K562 (cell line): ENCODE data around the gene KCNK7. TPM values are rescaled to one million over a fixed set of nuclear protein-coding genes. Genes with fewer than 3 reads are reported as not detected.

Experiments used
- ATAC-seq: fragments of 200-7000 bp; cut with Tn5 transposase; 3 replicates; pipeline ENCODE4 v1.9.1; 2020; ENCODE audit warnings: moderate library complexity
- BruUV-seq: library from RNA; stranded (reverse); fragments of 400-500 nt; replicated peaks from 2 replicates; lab custom pipeline; 2021; lab: Mats Ljungman, UMichigan
- CTCF ChIA-PET: fragments of 300-600 bp; formaldehyde crosslinking; extraction: SDS; loops from one replicate; lab custom pipeline; 2021; ENCODE audit warnings: low intra/inter-chr PET ratio; lab: Yijun Ruan, JAX
- POLR2A ChIA-PET: fragments of 300-600, 350-650 bp; sonication (Branson Sonifier 250); formaldehyde crosslinking; extraction: SDS; loops from one replicate; lab custom pipeline; 2021; ENCODE audit warnings: antibody characterized with exemption, inconsistent platforms; lab: Yijun Ruan, JAX
- DNase-seq, 4 experiments: peaks; one replicate each; pipeline versions ENCODE4 v3.0.0 to v3.0.0-alpha.2; 2011 to 2018; ENCODE audit warnings: low spot score in 3 of 4, mixed read lengths in 3 of 4; ENCODE audit errors: extremely low read depth in 1 of 4
- FAIRE-seq: peaks from 2 replicates; lab custom pipeline; 2011; peaks lifted over from hg19 to GRCh38; lab: Jason Lieb, UNC
- H2AFZ ChIP-seq: 2 replicates; pipeline ENCODE4 v1.6.0; 2011; ENCODE audit warnings: low read depth, low read length, control low read depth, inconsistent platforms
- H3K27ac ChIP-seq: fragments of 200-600 bp; 3 replicates; pipeline ENCODE4 v1.8.0; 2011; ENCODE audit warnings: low read depth, mild to moderate bottlenecking, control low read depth, inconsistent platforms, low read length, moderate library complexity, mixed read lengths; ENCODE audit errors: extremely low read depth
- H3K27me3 ChIP-seq, 2 experiments: fragments of 300-600 bp in 1 of 2; 2 replicates in 1 of 2; 3 replicates in 1 of 2; pipeline versions ENCODE4 v1.6.0 to v1.8.0; 2011; ENCODE audit warnings: inconsistent platforms in 2 of 2, low read length in 2 of 2, mild to moderate bottlenecking in 1 of 2, mixed read lengths in 1 of 2, moderate library complexity in 1 of 2; ENCODE audit not compliant: control insufficient read depth in 2 of 2, insufficient read depth in 2 of 2
- H3K36me3 ChIP-seq: fragments of 300-600 bp; 3 replicates; pipeline ENCODE4 v1.8.0; 2011; ENCODE audit warnings: mild to moderate bottlenecking, low read length, inconsistent platforms; ENCODE audit not compliant: control insufficient read depth, insufficient read depth
- H3K4me1 ChIP-seq, 2 experiments: fragments of 200-600 bp in 1 of 2; replicated peaks in 1 of 2; 2 replicates in 1 of 2; 3 replicates in 1 of 2; pipeline versions ENCODE4 v1.5.1 to v1.8.0; 2011; ENCODE audit warnings: inconsistent platforms in 2 of 2, low read length in 2 of 2, mild to moderate bottlenecking in 1 of 2, mixed read lengths in 1 of 2, moderate library complexity in 1 of 2; ENCODE audit not compliant: control insufficient read depth in 2 of 2, insufficient read depth in 2 of 2
- H3K4me2 ChIP-seq: 2 replicates; pipeline ENCODE4 v1.6.1; 2011; ENCODE audit warnings: low read length, control low read depth, inconsistent platforms, mixed read lengths; ENCODE audit not compliant: insufficient read depth
- H3K4me3 ChIP-seq: fragments of 200-600 bp; sonication (generic), shearing (Covaris generic); 2 replicates; pipeline ENCODE4 v1.5.1; 2016; ENCODE audit warnings: control low read depth, inconsistent platforms
- H3K79me2 ChIP-seq: fragments of 200-600 bp; 3 replicates; pipeline ENCODE4 v1.8.0; 2011; ENCODE audit warnings: low read length, inconsistent platforms; ENCODE audit not compliant: control insufficient read depth, insufficient read depth
- H3K9ac ChIP-seq, 2 experiments: 2 replicates each; pipeline versions ENCODE4 v1.6.0 to v1.6.1; 2011; ENCODE audit warnings: low read depth in 2 of 2, low read length in 2 of 2, control low read depth in 1 of 2, inconsistent platforms in 1 of 2, mild to moderate bottlenecking in 1 of 2, mixed read lengths in 1 of 2; ENCODE audit not compliant: insufficient read depth in 1 of 2
- H3K9me1 ChIP-seq: one replicate; pipeline ENCODE4 v1.6.0; 2011; ENCODE audit warnings: inconsistent platforms, mild to moderate bottlenecking, low read length, moderate library complexity; ENCODE audit not compliant: control insufficient read depth, insufficient read depth
- H3K9me3 ChIP-seq: replicated peaks from 2 replicates; pipeline ENCODE4 v1.5.1; 2011; ENCODE audit warnings: low read depth, low read length, inconsistent platforms; ENCODE audit not compliant: control insufficient read depth, insufficient read depth
- H4K20me1 ChIP-seq: replicated peaks from 2 replicates; pipeline ENCODE4 v1.6.1; 2011; ENCODE audit warnings: low read length, inconsistent platforms, mixed read lengths; ENCODE audit not compliant: control insufficient read depth, insufficient read depth
- ATF3 ChIP-seq, 2 experiments: fragments of 450-650 bp in 1 of 2; sonication (generic) in 1 of 2; formaldehyde crosslinking in 1 of 2; IDR thresholded peaks in 1 of 2; conservative IDR thresholded peaks in 1 of 2; 2 replicates each; pipeline versions ENCODE4 v1.6.1 to v1.8.1; 2016 to 2023; ENCODE audit warnings: mild to moderate bottlenecking in 2 of 2, moderate library complexity in 2 of 2, inconsistent platforms in 1 of 2, missing genetic modification reagents in 1 of 2
- EGR1 ChIP-seq: fragments of 450-650 bp; conservative IDR thresholded peaks from 2 replicates; pipeline ENCODE4 v1.6.1; 2017; ENCODE audit warnings: mild to moderate bottlenecking
- FOSL1 ChIP-seq: fragments of 200-800 bp; sonication (Bioruptor generic); conservative IDR thresholded peaks from 2 replicates; pipeline ENCODE4 v1.6.1; 2016; ENCODE audit warnings: missing genetic modification characterization, missing compliant biosample characterization
- GABPB2 ChIP-seq: fragments of 250-450 bp; sonication (Bioruptor Pico); conservative IDR thresholded peaks from 2 replicates; pipeline ENCODE4 v1.5.1; 2021; ENCODE audit warnings: mild to moderate bottlenecking
- HMG20B ChIP-seq: fragments of 250-450 bp; sonication (Bioruptor Pico); IDR thresholded peaks from 2 replicates; pipeline ENCODE4 v1.5.0; 2021; ENCODE audit warnings: mild to moderate bottlenecking
- TEAD4 ChIP-seq, 2 experiments: sonication (generic) in 1 of 2; formaldehyde crosslinking in 1 of 2; IDR thresholded peaks; 2 replicates each; pipeline versions ENCODE4 v1.6.1 to v1.8.0; 2012 to 2022; ENCODE audit warnings: borderline replicate concordance in 1 of 2, inconsistent platforms in 1 of 2, low read length in 1 of 2, mild to moderate bottlenecking in 1 of 2, missing genetic modification reagents in 1 of 2
- ZNF324 ChIP-seq: fragments of 250-450 bp; sonication (Bioruptor Pico); IDR thresholded peaks from 2 replicates; pipeline ENCODE4 v1.4.0; 2020; ENCODE audit warnings: mild to moderate bottlenecking
- ZNF395 ChIP-seq: fragments of 200-800 bp; sonication (Bioruptor generic); IDR thresholded peaks from 2 replicates; pipeline ENCODE4 v1.6.1; 2017; ENCODE audit warnings: missing genetic modification characterization, missing compliant biosample characterization
- WGBS: fragments of 100-300 bp; shearing (Covaris generic); methylation state at CpG from one replicate; pipeline ENCODE4 v1.1.6; 2016; ENCODE audit warnings: low coverage, mixed read lengths; ENCODE audit not compliant: insufficient coverage; ENCODE audit errors: missing lambda C conversion rate; 5-methylcytosine and 5-hydroxymethylcytosine counted together
- in situ Hi-C: fragments of 300-500 bp; cut with MboI; formaldehyde crosslinking; loops from 4 replicates; pipeline ENCODE4 v1.15.0; 2018; ENCODE audit warnings: inconsistent platforms, mixed read lengths
- intact Hi-C: fragments of 100-400 bp; cut with micrococcal nuclease; formaldehyde crosslinking; loops from 2 replicates; pipeline ENCODE4 v1.14.2; 2022
- polyA plus RNA-seq, 8 experiments: library from polyadenylated mRNA; depleted of rRNA in 4 of 8; stranded (reverse) in 5 of 8; unstranded in 3 of 8; fragments of >200 nt; fragmentation: Nextera tagmentation in 2 of 8; fragmentation: Illumina TruSeq in 1 of 8; extraction: Ambion mirVana in 2 of 8; extraction: Trizol in 1 of 8; gene quantifications; 2 replicates each; pipeline versions ENCODE4 v1.2.1 to v1.2.3, GENCODE V29; 2011 to 2014; ENCODE audit warnings: inconsistent platforms in 1 of 8, missing spikeins in 1 of 8
- total RNA-seq, 7 experiments: library from RNA; depleted of rRNA in 6 of 7; stranded (reverse); fragments of >200 nt in 6 of 7; fragmentation: Illumina TruSeq in 2 of 7; extraction: Trizol in 2 of 7; gene quantifications; 2 replicates each; pipeline versions ENCODE4 v1.2.1 to v1.2.3, GENCODE V29; 2011 to 2021; ENCODE audit warnings: low replicate concordance in 1 of 7

KCNK7 gene
- total and polyA plus RNA-seq, 9 of the 15 experiments (the other 6 are each of a cell fraction or from before 2014, with no cell fraction given), result 0.07 to 0.40 TPM; not detected in 7

GRCh38 chr11:65555693-65556231 lies 39.8 kb downstream of the KCNK7 start (continued):
- no peak for TF ChIP-seq ZNF395 (CRISPR knock-in tag)
- peak; percentile 64 for TF ChIP-seq FOSL1 (tag)
- no peak for TF ChIP-seq ZNF324 (CRISPR knock-in tag)
- TF ChIP-seq ATF3 (IDR thresholded peaks at IDR 0.05), result peak; percentile 35; the same call in 1 of the 2 replicates
- TF ChIP-seq ATF3 (CRISPR knock-in tag; conservative IDR thresholded peaks at IDR 0.05), result no peak
- peak; percentile 47; the same call in 1 of the 2 replicates for TF ChIP-seq EGR1
- no peak for TF ChIP-seq HMG20B (CRISPR knock-in tag)

GRCh38 chr11:65554842-65555430 lies 40.7 kb downstream of the KCNK7 start:
- WGBS, result no CpG with 5 or more reads among the region's 4 CpGs
- ChIA-PET POLR2A (interaction anchor here (1.2 kb wide), 1 partner anchor 55 kb away, joined by 3 read pairs; no protein-coding TSS in a partner anchor), CTCF (no interaction called here)
- TSS peak; percentile 31 for BruUV-seq
- no peaks in the 10 kb centered on the region for H3K9me1 ChIP-seq
- no peaks in the 10 kb centered on the region for H3K9me3 ChIP-seq
- ATAC-seq (no peak), DNase-seq (no peak), FAIRE-seq (no peak)
- H3K4me2 ChIP-seq, result no peak overlapping the region
- H3K36me3 ChIP-seq, result no peaks in the 10 kb centered on the region
- in situ Hi-C loops, result no loop called here
- H3K4me3 ChIP-seq, result no peak overlapping the region
- no peak overlapping the region for H3K27ac ChIP-seq
- no peaks in the 10 kb centered on the region for H3K79me2 ChIP-seq
- H3K4me1 ChIP-seq, result peaks cover 66 to 91% of the 10 kb centered on the region in 2 experiments
- H3K9ac ChIP-seq, result peak overlapping the region in 1 of 2 experiments; percentile 37; a peak in 1 of 4 replicates
- TF ChIP-seq GABPB2 (CRISPR knock-in tag) (no peak), TEAD4 (IDR thresholded peaks at IDR 0.05; ENCODE audit: low read length) (no peak), TEAD4 (CRISPR knock-in tag; IDR thresholded peaks at IDR 0.05; ENCODE audit: borderline replicate concordance) (0 out of 2 replicates have a peak, but pooled peaks have one; percentile 58)
- intact Hi-C loops, result no loop called here
- H4K20me1 ChIP-seq, result 0 out of 2 replicates have a peak, but pooled peaks cover 8% of the 10 kb centered on the region
- no peak overlapping the region for H2AFZ ChIP-seq
- no peaks in the 10 kb centered on the region for H3K27me3 ChIP-seq
